Measurements from ENCODE around the gene THBS3. TPM values are rescaled to one million over a fixed set of nuclear protein-coding genes. Genes with fewer than 3 reads are reported as not detected.

The THBS3 gene
- total RNA-seq, 2 experiments from 2014 or later = 15.4 to 15.7 TPM

DNA sequence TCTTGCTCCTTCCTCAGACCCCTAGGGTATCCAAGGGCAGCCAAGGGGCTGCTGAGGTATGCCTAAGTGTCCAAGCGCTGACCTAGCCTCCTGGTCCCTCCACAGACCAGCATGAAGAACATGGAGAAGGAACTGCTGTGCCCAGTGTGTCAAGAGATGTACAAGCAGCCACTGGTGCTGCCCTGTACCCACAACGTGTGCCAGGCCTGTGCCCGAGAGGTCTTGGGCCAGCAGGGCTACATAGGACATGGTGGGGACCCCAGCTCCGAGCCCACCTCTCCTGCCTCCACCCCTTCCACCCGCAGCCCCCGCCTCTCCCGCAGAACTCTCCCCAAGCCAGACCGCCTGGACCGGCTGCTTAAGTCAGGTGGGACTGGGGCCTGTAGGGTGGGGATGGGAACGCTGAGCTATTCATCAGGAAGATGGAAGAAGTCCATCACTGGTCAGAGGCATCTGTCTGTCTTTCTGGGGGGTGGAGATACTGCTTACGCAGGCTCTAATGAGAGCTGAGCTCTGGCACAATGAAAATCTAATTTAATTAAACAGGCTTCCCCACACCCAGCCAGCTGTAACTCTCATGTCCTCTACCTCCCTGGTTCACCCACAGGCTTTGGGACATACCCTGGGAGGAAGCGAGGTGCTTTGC lies 32.3 kb downstream of the THBS3 start:
- intact Hi-C loops (cut with micrococcal nuclease) = no loop called here
- Mint-ChIP-seq H3K27me3 (ENCODE audit: low read depth) (no peaks in the 10 kb centered on the region), H3K36me3 (ENCODE audit: low read depth) (peaks cover 11% of the 10 kb centered on the region), H3K4me3 (peak overlapping the region; percentile 93), H3K9me3 (no peaks in the 10 kb centered on the region), H3K4me1 (ENCODE audit: low read depth) (peaks cover 43% of the 10 kb centered on the region), H3K27ac (no peak overlapping the region)
- DNase-seq = no peak
- CTCF ChIA-PET = interaction anchor here (0.6 to 12.0 kb wide), 17 partner anchors 10 to 429 kb away, joined by 3 to 234 read pairs (median 3); no protein-coding TSS in a partner anchor

DNA sequence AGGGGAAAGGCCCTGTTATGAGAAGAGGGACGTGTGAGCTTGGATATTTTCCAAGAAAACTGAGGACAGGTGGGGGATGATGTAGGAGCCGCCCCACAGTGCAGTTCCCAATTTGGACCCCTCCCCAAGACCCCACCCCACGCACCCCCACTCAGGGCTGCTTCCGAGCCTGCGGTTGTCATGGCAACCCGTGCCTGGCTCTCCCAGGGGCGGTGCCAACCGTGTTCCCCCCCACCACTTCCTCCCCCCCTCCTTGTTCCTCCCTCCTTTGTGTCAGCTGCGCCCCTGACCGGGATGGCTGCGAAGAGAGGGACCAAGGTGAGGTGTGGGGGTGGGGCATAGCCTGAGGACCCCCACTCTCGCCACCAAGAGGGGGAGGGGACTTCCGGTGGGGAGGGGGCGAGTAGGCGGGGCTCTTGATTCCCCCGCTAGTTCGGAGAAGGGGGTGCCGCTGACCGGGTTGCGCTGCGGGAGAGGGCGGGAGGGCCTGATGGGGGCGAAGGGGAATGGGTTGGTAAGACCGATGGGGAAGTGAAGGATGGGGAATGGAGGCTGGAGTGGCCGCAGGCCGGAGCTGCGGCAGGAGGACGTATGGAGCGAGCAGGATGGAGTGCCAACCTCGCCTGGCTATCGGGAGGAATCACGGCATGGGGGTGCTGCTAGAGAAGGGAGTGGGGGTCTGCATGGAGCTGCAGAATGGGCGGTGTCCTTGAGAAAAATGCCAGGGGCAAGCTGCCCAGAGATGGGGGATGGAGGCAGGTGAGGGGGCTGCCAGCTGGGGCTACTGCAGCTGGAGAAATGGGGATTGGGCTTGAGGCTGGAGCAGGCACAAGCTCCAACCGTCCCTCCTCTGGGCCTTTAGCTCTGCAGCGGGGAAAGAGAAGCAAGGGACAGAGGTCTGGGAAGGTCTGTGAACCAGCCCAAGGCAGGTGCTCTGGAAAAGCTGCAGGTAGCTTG lies 33.1 kb downstream of the THBS3 start:
- peak; percentile 57 for DNase-seq
- Mint-ChIP-seq H3K27me3 (ENCODE audit: low read depth) (no peaks in the 10 kb centered on the region), H3K27ac (peak overlapping the region; percentile 70), H3K9me3 (no peaks in the 10 kb centered on the region), H3K4me3 (peak overlapping the region; percentile 93), H3K4me1 (ENCODE audit: low read depth) (peaks cover 45% of the 10 kb centered on the region), H3K36me3 (ENCODE audit: low read depth) (peaks cover 14% of the 10 kb centered on the region)
- intact Hi-C loops (cut with micrococcal nuclease) = loop anchor here (5.0 kb wide), 1 partner anchor 133 kb away; the partner anchor contains the start of gene FDPS
- CTCF ChIA-PET = interaction anchor here (0.5 to 12.0 kb wide), 19 partner anchors 10 to 176 kb away, joined by 3 to 234 read pairs (median 4); no protein-coding TSS in a partner anchor

DNA sequence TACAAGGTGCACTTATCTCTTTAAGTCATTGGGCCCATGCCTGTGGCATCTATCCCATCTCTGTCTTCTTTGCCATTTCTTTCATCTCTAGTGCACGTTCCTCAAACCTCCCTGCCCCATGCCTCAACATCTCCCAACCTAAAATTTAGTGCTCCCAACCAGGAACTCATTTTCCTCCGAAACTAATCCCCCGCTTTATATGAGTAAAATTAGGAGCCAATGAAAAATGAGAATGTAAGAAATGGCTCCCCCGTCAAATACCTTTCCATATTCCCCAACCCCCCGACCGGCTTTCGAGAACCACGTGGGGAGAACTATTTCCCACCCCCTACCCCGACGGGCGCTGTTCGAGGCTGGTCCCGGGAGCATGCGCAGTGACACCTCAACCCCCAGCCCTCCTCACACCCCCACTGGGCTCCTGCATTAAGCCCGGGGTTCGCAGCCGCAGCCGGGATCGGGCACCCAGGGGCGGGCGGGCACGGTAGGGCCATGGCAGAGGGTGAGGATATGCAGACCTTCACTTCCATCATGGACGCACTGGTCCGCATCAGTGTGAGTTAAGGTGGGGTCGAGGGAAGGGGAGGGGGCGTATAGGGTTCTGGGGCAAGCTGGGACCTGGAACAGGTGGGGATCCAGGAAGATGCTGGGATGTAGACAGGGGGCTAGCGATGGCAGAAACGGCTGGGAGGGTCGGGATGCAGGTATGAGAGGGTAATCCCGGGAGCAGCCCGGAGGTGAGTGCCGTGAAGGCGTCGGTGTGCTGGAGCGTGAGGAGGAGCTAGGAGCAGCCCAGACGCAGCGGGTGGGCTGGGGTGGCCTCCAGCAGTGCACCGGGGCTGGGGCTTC lies 34.0 kb downstream of the THBS3 start, which contains the start of gene TRIM46:
TSS of gene TRIM46 (plus strand) at position 372 of the 846 bp plus-strand sequence. CDS start at position 490, 118 bp downstream.
- CTCF ChIA-PET = interaction anchor here (0.7 to 12.0 kb wide), 31 partner anchors 9 to 156 kb away, joined by 3 to 234 read pairs (median 6); partner anchors contain the start of genes EFNA4, MTX1 and THBS3
- intact Hi-C loops (cut with micrococcal nuclease) = loop anchor here (1.0 to 5.0 kb wide), 4 partner anchors 21 to 134 kb away; partner anchors contain the start of genes DPM3, FDPS and SLC50A1
- peaks cover 11% of the 10 kb centered on the region for H3K36me3 Mint-ChIP-seq (ENCODE audit: low read depth)
- no peaks in the 10 kb centered on the region for H3K27me3 Mint-ChIP-seq (ENCODE audit: low read depth)
- peak; percentile 69 for DNase-seq
- no peaks in the 10 kb centered on the region for H3K9me3 Mint-ChIP-seq
- peak within 1 kb of the TSS; percentile 97 for H3K27ac Mint-ChIP-seq
- H3K4me1 Mint-ChIP-seq (ENCODE audit: low read depth) = peaks cover 45% of the 10 kb centered on the region
- peak within 1 kb of the TSS; percentile 93 for H3K4me3 Mint-ChIP-seq

DNA sequence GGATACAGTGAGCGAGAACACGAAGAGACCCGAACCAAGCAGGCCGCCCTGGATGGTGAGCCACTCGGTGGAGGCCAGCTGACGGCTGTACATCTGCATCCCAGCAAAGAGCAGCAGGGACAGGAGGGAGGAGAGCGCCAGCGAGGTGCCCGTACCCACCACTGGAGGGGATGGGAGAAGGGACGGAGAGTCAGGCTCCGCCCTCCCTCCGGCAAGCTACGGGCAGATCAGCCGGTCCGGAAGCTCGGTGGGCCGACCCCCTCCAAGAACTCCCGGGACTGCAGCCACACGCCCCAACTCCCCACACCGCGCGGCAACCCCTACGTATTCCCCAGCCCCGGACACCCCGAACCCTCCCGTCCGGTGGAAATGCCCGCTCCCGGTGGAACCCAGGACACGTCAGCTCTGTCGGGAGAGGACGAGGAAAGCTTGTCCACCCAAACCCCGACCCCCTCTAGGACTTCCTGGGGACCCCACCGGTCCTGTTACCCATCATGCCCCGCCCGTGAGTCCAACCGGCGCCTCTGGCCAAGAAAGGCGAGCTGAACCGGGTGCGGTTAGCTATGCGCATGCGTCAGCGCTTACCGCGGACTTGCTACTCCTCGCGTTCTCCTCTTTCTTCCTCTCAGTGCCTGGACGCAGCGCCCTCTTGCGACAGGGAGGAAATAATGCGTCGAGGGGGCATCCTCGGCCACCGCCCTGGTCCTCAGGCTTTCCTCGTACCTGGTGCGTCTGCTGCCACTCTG lies 34.8 kb downstream of the THBS3 start, which contains the start of gene KRTCAP2:
TSS of gene KRTCAP2 (minus strand) at position 573 of the 746 bp plus-strand sequence. CDS start at position 493, 80 bp downstream.
- intact Hi-C loops (cut with micrococcal nuclease) = loop anchor here (1.0 to 5.0 kb wide), 4 partner anchors 21 to 134 kb away; partner anchors contain the start of genes DPM3, FDPS and SLC50A1
- H3K9me3 Mint-ChIP-seq = no peaks in the 10 kb centered on the region
- H3K36me3 Mint-ChIP-seq (ENCODE audit: low read depth) = peaks cover 11% of the 10 kb centered on the region
- H3K4me1 Mint-ChIP-seq (ENCODE audit: low read depth) = peaks cover 46% of the 10 kb centered on the region
- H3K4me3 Mint-ChIP-seq = peak within 1 kb of the TSS; percentile 93
- H3K27me3 Mint-ChIP-seq (ENCODE audit: low read depth) = no peaks in the 10 kb centered on the region
- peak within 1 kb of the TSS; percentile 97 for H3K27ac Mint-ChIP-seq
- CTCF ChIA-PET = interaction anchor here (0.7 to 12.0 kb wide), 35 partner anchors 9 to 382 kb away, joined by 3 to 234 read pairs (median 5); partner anchors contain the start of genes EFNA4, MTX1, SLC50A1 and THBS3
- peak; percentile 98 for DNase-seq

DNA sequence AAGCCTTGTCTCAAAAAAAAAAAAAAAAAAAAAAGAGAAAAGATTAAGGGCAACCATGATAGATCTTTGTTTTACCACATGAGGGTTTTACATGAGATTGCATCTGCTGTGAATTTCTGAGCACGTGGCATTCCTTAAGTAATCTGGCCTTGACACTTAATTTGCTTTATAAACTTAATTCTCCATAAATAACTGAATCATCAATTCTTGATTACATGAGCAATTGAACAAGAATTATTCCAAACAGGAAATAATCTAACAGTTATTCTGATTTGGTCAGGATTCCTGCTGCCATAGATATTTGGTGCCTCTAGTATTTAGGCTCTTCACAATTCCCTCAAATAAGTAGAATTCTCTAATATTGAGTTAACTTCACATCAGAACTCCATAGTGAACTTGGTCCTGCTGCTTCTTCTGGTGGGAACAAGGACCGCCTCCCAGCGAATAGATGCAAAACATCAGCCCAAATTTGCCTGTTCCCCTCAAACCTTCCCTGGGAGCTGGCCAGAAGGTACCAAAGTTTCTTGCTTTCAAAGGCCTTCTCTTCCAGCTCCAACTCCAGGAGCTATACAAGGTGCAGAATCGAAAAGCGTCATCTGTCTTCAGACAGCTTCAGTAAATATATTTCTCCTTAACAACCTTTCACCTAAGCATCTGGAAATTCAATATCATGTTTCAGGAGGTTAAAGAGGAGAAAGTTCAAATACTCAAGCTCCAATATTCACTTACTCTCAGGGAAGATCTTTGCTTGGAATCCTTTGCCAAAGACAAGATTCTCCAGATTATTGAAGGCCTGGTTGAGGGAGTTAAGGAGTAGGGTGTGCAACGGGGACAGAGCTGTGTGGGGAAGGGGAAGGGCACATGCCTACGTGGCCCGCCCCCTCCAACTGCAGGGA lies 35.6 kb downstream of the THBS3 start:
- peak overlapping the region; percentile 93 for H3K4me3 Mint-ChIP-seq

DNA sequence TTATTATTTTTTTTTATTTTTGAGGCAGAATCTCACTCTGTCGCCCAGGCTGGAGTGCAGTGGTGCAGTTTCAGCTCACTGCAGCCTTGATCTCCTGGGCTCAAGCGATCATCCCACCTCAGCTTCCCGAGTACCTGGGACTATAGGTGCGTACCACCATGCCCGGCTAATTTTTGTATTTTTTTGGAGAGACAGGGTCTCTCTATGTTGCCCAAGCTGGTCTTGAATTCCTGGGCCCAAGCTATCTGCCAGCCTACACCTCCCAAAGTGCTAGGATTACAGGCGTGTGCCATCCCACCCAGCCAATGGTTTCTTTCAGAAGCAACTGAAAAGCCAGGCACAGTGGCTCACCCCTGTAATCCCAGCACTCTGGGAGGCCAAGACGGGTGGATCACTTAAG lies 36.9 kb downstream of the THBS3 start:
- Mint-ChIP-seq H3K27me3 (ENCODE audit: low read depth) (no peaks in the 10 kb centered on the region), H3K4me3 (no peak overlapping the region), H3K9me3 (no peaks in the 10 kb centered on the region), H3K36me3 (ENCODE audit: low read depth) (peaks cover 11% of the 10 kb centered on the region), H3K4me1 (ENCODE audit: low read depth) (peaks cover 46% of the 10 kb centered on the region), H3K27ac (no peak overlapping the region)
- intact Hi-C loops (cut with micrococcal nuclease) = loop anchor here (5.0 kb wide), 1 partner anchor 136 kb away; the partner anchor contains the start of gene FDPS
- CTCF ChIA-PET = interaction anchor here (0.6 to 12.0 kb wide), 6 partner anchors 23 to 815 kb away, joined by 4 to 234 read pairs (median 4); no protein-coding TSS in a partner anchor
- DNase-seq = no peak

More for the DNA sequence above, 35.6 kb downstream of the THBS3 start:
- intact Hi-C loops (cut with micrococcal nuclease) = loop anchor here (5.0 kb wide), 1 partner anchor 135 kb away; the partner anchor contains the start of gene FDPS
- H3K36me3 Mint-ChIP-seq (ENCODE audit: low read depth) = peaks cover 11% of the 10 kb centered on the region
- peak overlapping the region; percentile 97 for H3K27ac Mint-ChIP-seq
- H3K4me1 Mint-ChIP-seq (ENCODE audit: low read depth) = peaks cover 53% of the 10 kb centered on the region
- H3K27me3 Mint-ChIP-seq (ENCODE audit: low read depth) = no peaks in the 10 kb centered on the region
- DNase-seq = no peak
- no peaks in the 10 kb centered on the region for H3K9me3 Mint-ChIP-seq
- CTCF ChIA-PET = interaction anchor here (0.6 to 12.0 kb wide), 28 partner anchors 8 to 228 kb away, joined by 3 to 234 read pairs (median 6); partner anchors contain the start of genes MTX1, SLC50A1 and THBS3

DNA sequence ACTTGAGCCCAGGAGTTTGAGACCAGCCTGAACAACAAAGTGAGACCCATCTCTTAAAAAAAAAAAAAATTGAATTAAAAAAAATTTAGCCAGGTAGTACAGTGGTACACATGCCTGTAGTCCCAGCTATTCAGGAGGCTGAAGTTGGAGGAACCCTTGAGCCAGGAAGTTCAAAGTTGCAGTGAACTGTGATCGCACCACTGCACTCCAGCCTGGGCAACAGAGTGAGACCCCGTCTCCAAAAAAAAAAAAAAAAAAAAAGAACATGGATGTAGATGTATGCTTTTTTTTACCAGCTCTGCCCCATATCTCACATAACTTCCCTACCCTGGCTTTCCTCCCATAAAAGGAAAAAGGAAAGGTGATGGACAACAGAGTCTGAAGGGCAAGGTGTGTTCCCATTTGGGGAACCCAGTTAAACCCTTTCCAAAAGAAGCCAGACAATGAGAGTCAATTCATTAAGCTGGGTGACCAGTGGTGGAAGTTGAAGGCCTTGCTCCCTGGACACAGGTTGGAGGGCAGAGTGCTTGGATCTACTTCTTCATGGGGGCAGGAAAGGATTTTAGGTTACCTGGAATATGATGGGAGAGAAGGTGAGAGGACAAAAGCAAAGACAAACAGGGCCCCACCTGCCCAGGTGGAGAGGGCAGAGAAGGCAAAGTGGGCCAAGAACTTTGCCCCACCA lies 37.5 kb downstream of the THBS3 start:
- no peak overlapping the region for H3K4me3 Mint-ChIP-seq
- H3K27me3 Mint-ChIP-seq (ENCODE audit: low read depth) = no peaks in the 10 kb centered on the region
- peaks cover 11% of the 10 kb centered on the region for H3K36me3 Mint-ChIP-seq (ENCODE audit: low read depth)
- intact Hi-C loops (cut with micrococcal nuclease) = loop anchor here (5.0 kb wide), 1 partner anchor 137 kb away; the partner anchor contains the start of gene FDPS
- peaks cover 44% of the 10 kb centered on the region for H3K4me1 Mint-ChIP-seq (ENCODE audit: low read depth)
- no peak for DNase-seq
- H3K27ac Mint-ChIP-seq = no peak overlapping the region
- H3K9me3 Mint-ChIP-seq = no peaks in the 10 kb centered on the region
- CTCF ChIA-PET = interaction anchor here (0.6 to 12.0 kb wide), 7 partner anchors 24 to 916 kb away, joined by 3 to 234 read pairs (median 4); no protein-coding TSS in a partner anchor

DNA sequence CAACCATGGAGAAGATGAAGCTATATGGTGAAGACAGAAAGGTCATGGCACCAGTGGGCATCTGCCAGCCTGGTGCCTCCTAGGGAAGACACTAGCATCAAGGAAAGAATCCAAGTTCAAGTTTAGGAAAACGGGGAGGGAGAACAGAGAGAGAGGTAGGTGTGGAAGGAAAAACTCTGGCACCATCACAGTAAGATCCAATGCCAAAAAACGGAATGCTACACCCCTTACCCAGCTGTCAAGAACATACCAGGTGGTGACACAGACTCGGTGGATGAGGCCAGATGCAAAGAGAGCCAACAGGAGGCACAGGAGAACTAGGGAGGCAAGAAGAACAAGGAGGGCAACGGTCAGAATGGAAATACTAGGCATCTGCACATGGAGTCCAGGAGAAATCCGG lies 38.2 kb downstream of the THBS3 start:
- H3K9me3 Mint-ChIP-seq = no peaks in the 10 kb centered on the region
- H3K36me3 Mint-ChIP-seq (ENCODE audit: low read depth) = peaks cover 11% of the 10 kb centered on the region
- H3K27ac Mint-ChIP-seq = no peak overlapping the region
- CTCF ChIA-PET = interaction anchor here (0.7 to 12.0 kb wide), 5 partner anchors 41 to 130 kb away, joined by 3 to 234 read pairs (median 3); no protein-coding TSS in a partner anchor
- H3K4me3 Mint-ChIP-seq = no peak overlapping the region
- peaks cover 37% of the 10 kb centered on the region for H3K4me1 Mint-ChIP-seq (ENCODE audit: low read depth)
- intact Hi-C loops (cut with micrococcal nuclease) = no loop called here
- DNase-seq = no peak
- H3K27me3 Mint-ChIP-seq (ENCODE audit: low read depth) = no peaks in the 10 kb centered on the region

DNA sequence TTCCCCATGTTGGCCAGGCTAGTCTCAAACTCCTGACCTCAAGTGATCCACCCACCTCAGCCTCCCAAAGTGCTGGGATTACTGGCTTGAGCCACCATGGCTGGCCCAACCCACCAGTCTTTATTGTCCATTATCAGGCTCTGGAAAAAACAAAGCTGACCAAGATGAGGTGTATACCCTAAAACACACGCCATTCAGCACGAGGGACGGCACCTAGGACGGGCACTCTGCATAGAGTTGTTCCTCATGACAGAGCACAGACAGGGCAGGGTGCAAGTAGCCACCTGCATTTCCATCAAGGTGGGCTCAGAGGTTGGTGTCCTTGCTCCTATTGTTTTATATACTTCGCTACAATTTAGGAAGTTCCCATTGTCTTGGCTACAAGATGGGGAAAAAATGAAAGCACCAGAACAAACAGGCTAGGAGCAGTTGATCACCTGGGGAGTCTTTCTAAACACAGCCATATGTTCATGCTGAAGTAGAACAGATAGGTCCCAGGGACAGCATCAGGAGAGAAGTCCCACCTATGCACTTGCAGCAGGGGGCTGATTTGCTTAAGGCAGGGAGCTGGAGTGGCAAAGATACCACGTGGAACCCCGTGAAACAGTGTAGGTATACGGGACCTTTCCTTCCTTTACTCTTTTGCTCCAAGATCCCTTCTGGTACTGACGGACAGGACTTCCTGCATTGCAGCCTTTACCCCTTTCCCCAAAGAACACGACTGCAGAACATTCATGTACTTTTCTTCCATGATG lies 39.1 kb downstream of the THBS3 start:
- Mint-ChIP-seq H3K4me1 (ENCODE audit: low read depth) (peaks cover 31% of the 10 kb centered on the region), H3K27me3 (ENCODE audit: low read depth) (no peaks in the 10 kb centered on the region), H3K9me3 (no peaks in the 10 kb centered on the region), H3K4me3 (no peak overlapping the region), H3K27ac (no peak overlapping the region), H3K36me3 (ENCODE audit: low read depth) (peaks cover 11% of the 10 kb centered on the region)
- CTCF ChIA-PET = interaction anchor here (0.6 to 12.0 kb wide), 17 partner anchors 12 to 749 kb away, joined by 3 to 234 read pairs (median 4); partner anchors contain the start of genes EFNA4 and SLC50A1
- intact Hi-C loops (cut with micrococcal nuclease) = loop anchor here (1.0 kb wide), 1 partner anchor 106 kb away; no protein-coding TSS in a partner anchor
- DNase-seq = no peak

Data from activated naive CD4-positive, alpha-beta T cell treated with anti-CD3 and anti-CD28 coated beads for 36 hours (primary cell).